Measurements from ENCODE around the gene MRTFA. TPM values are rescaled to one million over a fixed set of nuclear protein-coding genes. Genes with fewer than 3 reads are reported as not detected.
A peak's percentile ranks its signal among the peaks of the same experiment; 100 is the strongest.

MRTFA gene
- total RNA-seq, 1 experiment from 2014 or later = 44.7 TPM

GRCh38 chr22:40421082-40421350, 215.5 kb downstream of the MRTFA start:
- Histone ChIP-seq H4K20me1 (ENCODE audit: insufficient read depth) (no peaks in the 10 kb centered on the region; the same call in 1 of the 2 replicates), H3K9me3 (ENCODE audit: insufficient read depth, low read depth) (no peaks in the 10 kb centered on the region), H3K79me2 (ENCODE audit: low read depth) (no peaks in the 10 kb centered on the region), H3K4me2 (no peak overlapping the region), H3K4me1 (replicated peaks; ENCODE audit: insufficient read depth) (no peaks in the 10 kb centered on the region), H3K27ac (no peak overlapping the region), H2AFZ (no peak overlapping the region), H3K27me3 (ENCODE audit: insufficient read depth, low read depth) (no peaks in the 10 kb centered on the region), H3K36me3 (ENCODE audit: low read depth) (no peaks in the 10 kb centered on the region), H3K9me2 (ENCODE audit: insufficient read depth) (no peaks in the 10 kb centered on the region), H3K4me3 (no peak overlapping the region), H3F3A (ENCODE audit: insufficient read depth, low read depth) (no peaks in the 10 kb centered on the region)
- BruUV-seq (replicated peaks) = no TSS peak
- intact Hi-C loops (cut with micrococcal nuclease; ENCODE audit: unreplicated experiment) = no loop called here
- TF ChIP-seq EZH2 (IDR thresholded peaks at IDR 0.05; ENCODE audit: low read depth) (no peak), CTCF (conservative IDR thresholded peaks at IDR 0.05) (no peak)
- CTCF ChIA-PET = no interaction called here
- DNase-seq = no peak
- POLR2A ChIA-PET (ENCODE audit: unreplicated experiment) = interaction anchor here (0.7 kb wide), 1 partner anchor 590 kb away, joined by 5 read pairs; no protein-coding TSS in a partner anchor

GRCh38 chr22:40420341-40421081, 216.0 kb downstream of the MRTFA start:
- H2AFZ ChIP-seq = no peak overlapping the region
- H3K4me2 ChIP-seq = no peak overlapping the region
- no peaks in the 10 kb centered on the region for H3K36me3 ChIP-seq (ENCODE audit: low read depth)
- no peaks in the 10 kb centered on the region for H3K79me2 ChIP-seq (ENCODE audit: low read depth)
- H3K9me2 ChIP-seq (ENCODE audit: insufficient read depth) = no peaks in the 10 kb centered on the region
- ChIA-PET POLR2A (ENCODE audit: unreplicated experiment) (interaction anchor here (0.7 kb wide), 1 partner anchor 590 kb away, joined by 5 read pairs; no protein-coding TSS in a partner anchor), CTCF (no interaction called here)
- DNase-seq = no peak
- no TSS peak for BruUV-seq (replicated peaks)
- H3K9me3 ChIP-seq (ENCODE audit: insufficient read depth, low read depth) = no peaks in the 10 kb centered on the region
- H3K4me3 ChIP-seq = no peak overlapping the region
- intact Hi-C loops (cut with micrococcal nuclease; ENCODE audit: unreplicated experiment) = no loop called here
- no peaks in the 10 kb centered on the region for H3K4me1 ChIP-seq (replicated peaks; ENCODE audit: insufficient read depth)
- TF ChIP-seq EZH2 (IDR thresholded peaks at IDR 0.05; ENCODE audit: low read depth) (no peak), CTCF (conservative IDR thresholded peaks at IDR 0.05) (no peak)
- H3F3A ChIP-seq (ENCODE audit: insufficient read depth, low read depth) = no peaks in the 10 kb centered on the region
- H3K27ac ChIP-seq = no peak overlapping the region
- H3K27me3 ChIP-seq (ENCODE audit: insufficient read depth, low read depth) = no peaks in the 10 kb centered on the region
- H4K20me1 ChIP-seq (ENCODE audit: insufficient read depth) = no peaks in the 10 kb centered on the region; the same call in 1 of the 2 replicates

- no peaks in the 10 kb centered on the region for H3K4me1 ChIP-seq (replicated peaks; ENCODE audit: insufficient read depth)
- BruUV-seq (replicated peaks) = no TSS peak
- no peak for TF ChIP-seq EZH2 (IDR thresholded peaks at IDR 0.05; ENCODE audit: low read depth)
- no peak for TF ChIP-seq CTCF (conservative IDR thresholded peaks at IDR 0.05)
- H3K4me3 ChIP-seq = no peak overlapping the region
- ChIA-PET CTCF (no interaction called here), POLR2A (ENCODE audit: unreplicated experiment) (no interaction called here)
- no peak overlapping the region for H2AFZ ChIP-seq
- no peaks in the 10 kb centered on the region for H3K9me2 ChIP-seq (ENCODE audit: insufficient read depth)
- H3K27me3 ChIP-seq (ENCODE audit: insufficient read depth, low read depth) = no peaks in the 10 kb centered on the region
- H3K9me3 ChIP-seq (ENCODE audit: insufficient read depth, low read depth) = no peaks in the 10 kb centered on the region
- H3K36me3 ChIP-seq (ENCODE audit: low read depth) = no peaks in the 10 kb centered on the region
- H3K79me2 ChIP-seq (ENCODE audit: low read depth) = no peaks in the 10 kb centered on the region
- H3K4me2 ChIP-seq = no peak overlapping the region
- peak in 1 of 2 experiments; percentile 4 for DNase-seq
- no peaks in the 10 kb centered on the region; the same call in 1 of the 2 replicates for H4K20me1 ChIP-seq (ENCODE audit: insufficient read depth)
- intact Hi-C loops (cut with micrococcal nuclease; ENCODE audit: unreplicated experiment) = no loop called here
- H3F3A ChIP-seq (ENCODE audit: insufficient read depth, low read depth) = 0 out of 2 replicates have a peak, but pooled peaks cover 3% of the 10 kb centered on the region
- no peak overlapping the region for H3K27ac ChIP-seq
These were observed 216.8 kb downstream of the MRTFA start for GRCh38 chr22:40419718-40420117.

Measured in PC-9 (cell line).